ENCODE measurements around the gene PVRIG.
"Not testable (repeated sequence)": the region's sequence is repeated elsewhere in the genome, so short reads cannot be mapped to it uniquely, and the experiment has no call there.

Gene PVRIG

GRCh38 chr7:100204454-100204853 is 15.3 kb upstream of the PVRIG start:
- FAIRE-seq (no peak), DNase-seq (ENCODE audit: insufficient read length, low spot score) (no peak)
- TF ChIP-seq CTCF (IDR thresholded peaks at IDR 0.05; ENCODE audit: insufficient read depth, missing control alignments): no peak

- FAIRE-seq (no peak), DNase-seq (ENCODE audit: insufficient read length, low spot score) (no peak)
- TF ChIP-seq CTCF (IDR thresholded peaks at IDR 0.05; ENCODE audit: insufficient read depth, missing control alignments): no peak
Measured at GRCh38 chr7:100208911-100209408, 10.8 kb upstream of the PVRIG start.

- FAIRE-seq (no peak), DNase-seq (ENCODE audit: insufficient read length, low spot score) (no peak)
- TF ChIP-seq CTCF (IDR thresholded peaks at IDR 0.05; ENCODE audit: insufficient read depth, missing control alignments): no peak
Measured at GRCh38 chr7:100209493-100209892, 10.3 kb upstream of the PVRIG start.

GRCh38 chr7:100210805-100211204 is 8.9 kb upstream of the PVRIG start:
- no peak for FAIRE-seq
- no peak for TF ChIP-seq CTCF (IDR thresholded peaks at IDR 0.05; ENCODE audit: insufficient read depth, missing control alignments)
- DNase-seq (ENCODE audit: insufficient read length, low spot score): no peak

GRCh38 chr7:100211342-100211780 is 8.4 kb upstream of the PVRIG start:
- FAIRE-seq (no peak), DNase-seq (ENCODE audit: insufficient read length, low spot score) (no peak)
- TF ChIP-seq CTCF (IDR thresholded peaks at IDR 0.05; ENCODE audit: insufficient read depth, missing control alignments): no peak

- TF ChIP-seq CTCF (IDR thresholded peaks at IDR 0.05; ENCODE audit: insufficient read depth, missing control alignments): no peak
Measured at GRCh38 chr7:100212631-100213286, 7.0 kb upstream of the PVRIG start.

GRCh38 chr7:100213672-100214071 is 6.1 kb upstream of the PVRIG start:
- TF ChIP-seq CTCF (IDR thresholded peaks at IDR 0.05; ENCODE audit: insufficient read depth, missing control alignments): no peak
- DNase-seq (ENCODE audit: insufficient read length, low spot score) (no peak), FAIRE-seq (no peak)

More at GRCh38 chr7:100212631-100213286, 7.0 kb upstream of the PVRIG start:
- no peak for DNase-seq (ENCODE audit: insufficient read length, low spot score)
- no peak for FAIRE-seq

GRCh38 chr7:100214356-100214755 is 5.4 kb upstream of the PVRIG start:
- FAIRE-seq; DNase-seq (ENCODE audit: insufficient read length, low spot score): not testable (repeated sequence)
